ENCODE data around the gene PIGQ. TPM values are rescaled to one million over a fixed set of nuclear protein-coding genes. Genes with fewer than 3 reads are reported as not detected.

PIGQ gene
- total RNA-seq, 1 experiment from 2014 or later: 58.0 TPM

- peak within 1 kb of the TSS; percentile 14 for H3K27ac ChIP-seq (ENCODE audit: insufficient read length, low read depth, low read length)
- peak within 1 kb of the TSS; percentile 99 to 100 (median 100) for H3K27ac Mint-ChIP-seq
- peak within 1 kb of the TSS; percentile 61 for H3K4me2 ChIP-seq (ENCODE audit: insufficient read depth, insufficient read length, low read length)
- no peak within 1 kb of the TSS for H3K4ac ChIP-seq (ENCODE audit: low read depth, low read length)
- no peak within 1 kb of the TSS for H4K8ac ChIP-seq (replicated peaks; ENCODE audit: insufficient read length, low read depth, low read length)
- H3K56ac ChIP-seq (ENCODE audit: insufficient read length, low read depth, low read length): no peak within 1 kb of the TSS
- no peak within 1 kb of the TSS for H2BK20ac ChIP-seq (ENCODE audit: low read depth, low read length, poor library complexity, severe bottlenecking)
- peak within 1 kb of the TSS; percentile 94 to 99 for H3K4me3 Mint-ChIP-seq
- TF ChIP-seq CTCF (conservative IDR thresholded peaks at IDR 0.05): 0 out of 3 replicates have a peak, but pooled peaks have one; percentile 18
- peak; percentile 99 for DNase-seq
- peaks cover 0 to 12% (median 7%) of the 10 kb centered on the region in 3 experiments; a peak in 6 of 7 replicates for H3K36me3 Mint-ChIP-seq (ENCODE audit: insufficient read depth in 1 of 3, low read depth in 3 of 3)
- peak within 1 kb of the TSS; percentile 99 for H3K14ac ChIP-seq (ENCODE audit: insufficient read depth, low read length)
- 0 out of 5 replicates have a peak, but pooled peaks cover 0 to 3% of the 10 kb centered on the region in 2 experiments for H3K9me3 Mint-ChIP-seq
- H3K9ac ChIP-seq (ENCODE audit: extremely low read depth, insufficient read length, low read length): peak within 1 kb of the TSS; percentile 78
- no peak within 1 kb of the TSS for H2BK120ac ChIP-seq (ENCODE audit: low read depth, low read length, poor library complexity, severe bottlenecking)
- H2BK5ac ChIP-seq (ENCODE audit: insufficient read length, low read length): no peak within 1 kb of the TSS
- H3K79me1 ChIP-seq (ENCODE audit: insufficient read depth, low read depth, low read length, poor library complexity, severe bottlenecking): peaks cover 3% of the 10 kb centered on the region
- H3K79me2 ChIP-seq (ENCODE audit: insufficient read depth, low read length): no peaks in the 10 kb centered on the region; the same call in 1 of the 2 replicates
- WGBS (ENCODE audit: extremely low coverage, insufficient read length, low lambda C conversion rate): no CpG with 5 or more reads among the region's 67 CpGs
- peaks cover 7% of the 10 kb centered on the region; the same call in 1 of the 2 replicates for H3K27me3 ChIP-seq (ENCODE audit: insufficient read depth, low read length)
- peaks cover 52% of the 10 kb centered on the region for H3K27me3 Mint-ChIP-seq (ENCODE audit: low read depth)
- H3K4me1 Mint-ChIP-seq: peaks cover 16 to 25% of the 10 kb centered on the region in 2 experiments
- no peak within 1 kb of the TSS for H3T11ph ChIP-seq (ENCODE audit: low read length)
- H3K18ac ChIP-seq (ENCODE audit: insufficient read length, low read depth, low read length): peak within 1 kb of the TSS; percentile 99
- H2AFZ ChIP-seq (ENCODE audit: low read length): no peak within 1 kb of the TSS
- no peaks in the 10 kb centered on the region for H4K20me1 ChIP-seq (ENCODE audit: control insufficient read depth, insufficient read depth, insufficient read length)
- H2BK12ac ChIP-seq (ENCODE audit: insufficient read length, low read depth, low read length): no peak within 1 kb of the TSS
- H4K91ac ChIP-seq (ENCODE audit: insufficient read length, low read depth, low read length): no peak within 1 kb of the TSS
- H2BK15ac ChIP-seq (ENCODE audit: low read depth, low read length): no peak within 1 kb of the TSS
- peaks cover 5% of the 10 kb centered on the region for H3K23me2 ChIP-seq (ENCODE audit: insufficient read length, low read depth, low read length, poor library complexity, severe bottlenecking)
- H4K5ac ChIP-seq (ENCODE audit: insufficient read length, low read depth, low read length): no peak within 1 kb of the TSS
- H3K9me3 ChIP-seq (ENCODE audit: control insufficient read depth, low read depth, low read length): no peaks in the 10 kb centered on the region
- H3K4me1 ChIP-seq (ENCODE audit: insufficient read depth, low read length): no peaks in the 10 kb centered on the region
- no peak within 1 kb of the TSS for H2AK5ac ChIP-seq (ENCODE audit: insufficient read length, low read length)
- no peak within 1 kb of the TSS for H3K23ac ChIP-seq (ENCODE audit: insufficient read length, low read depth, low read length)
Observed at GRCh38 chr16:589658-590187, 20.0 kb downstream of the PIGQ start, which contains the start of gene RAB40C. Gene RAB40C, plus strand, starts transcription at chr16:590066. Its CDS starts 226 bp downstream, at chr16:590292.
